HG03108 (cell line): ENCODE measurements around the gene BABAM2.
"Not testable (repeated sequence)": the region's sequence is repeated elsewhere in the genome, so short reads cannot be mapped to it uniquely, and the experiment has no call there.

Experiments used
- ATAC-seq: cut with Tn5 transposase; IDR thresholded peaks from one replicate; pipeline ENCODE4 v1.9.1; 2021; ENCODE audit warnings: moderate library complexity; ENCODE audit not compliant: unreplicated experiment

Gene BABAM2

GRCh38 chr2:27940982-27941381 lies 50.5 kb downstream of the BABAM2 start:
- no peak for ATAC-seq

GRCh38 chr2:27942612-27943547 lies 52.4 kb downstream of the BABAM2 start:
- no peak for ATAC-seq

GRCh38 chr2:27946530-27947060 lies 56.1 kb downstream of the BABAM2 start:
- ATAC-seq = no peak

GRCh38 chr2:27952070-27952469 lies 61.5 kb downstream of the BABAM2 start:
- ATAC-seq = no peak

- ATAC-seq = no peak
Observed at GRCh38 chr2:27953077-27953476, 62.5 kb downstream of the BABAM2 start.

- ATAC-seq = no peak
Observed at GRCh38 chr2:27954221-27954673, 63.7 kb downstream of the BABAM2 start.

GRCh38 chr2:27954771-27955383 lies 64.3 kb downstream of the BABAM2 start:
- ATAC-seq = peak; percentile 65

- ATAC-seq = no peak
Observed at GRCh38 chr2:27955384-27956161, 65.0 kb downstream of the BABAM2 start.

GRCh38 chr2:27956888-27957287 lies 66.4 kb downstream of the BABAM2 start:
- no peak for ATAC-seq

- ATAC-seq = no peak
Observed at GRCh38 chr2:27958711-27959378, 68.3 kb downstream of the BABAM2 start.

GRCh38 chr2:27959496-27959895 lies 69.0 kb downstream of the BABAM2 start:
- no peak for ATAC-seq

GRCh38 chr2:27960237-27960912 lies 69.8 kb downstream of the BABAM2 start:
- no peak for ATAC-seq

GRCh38 chr2:27962006-27962405 lies 71.5 kb downstream of the BABAM2 start:
- no peak for ATAC-seq

- no peak for ATAC-seq
Observed at GRCh38 chr2:27963472-27963871, 72.9 kb downstream of the BABAM2 start.

- no peak for ATAC-seq
Observed at GRCh38 chr2:27964067-27964466, 73.5 kb downstream of the BABAM2 start.

- no peak for ATAC-seq
Observed at GRCh38 chr2:27965841-27966240, 75.3 kb downstream of the BABAM2 start.

GRCh38 chr2:27966466-27966865 lies 75.9 kb downstream of the BABAM2 start:
- no peak for ATAC-seq

GRCh38 chr2:27967076-27967475 lies 76.5 kb downstream of the BABAM2 start:
- ATAC-seq = no peak

- not testable (repeated sequence) for ATAC-seq
Observed at GRCh38 chr2:27968045-27968444, 77.5 kb downstream of the BABAM2 start.

- ATAC-seq = not testable (repeated sequence)
Observed at GRCh38 chr2:27968957-27969356, 78.4 kb downstream of the BABAM2 start.
